Endothelial cell of umbilical vein (primary cell): ENCODE measurements around the gene BCAN. TPM values are rescaled to one million over a fixed set of nuclear protein-coding genes. Genes with fewer than 3 reads are reported as not detected.

Source experiments
- BruUV-seq: library from RNA; stranded (reverse); fragments of 400-500 nt; replicated peaks from 2 replicates; lab custom pipeline; 2021; lab: Mats Ljungman, UMichigan
- CTCF ChIA-PET: fragments of 300-600, 350-600 bp; sonication (Branson Sonifier 250); formaldehyde crosslinking; loops from one replicate; lab custom pipeline; 2021; ENCODE audit warnings: antibody characterized with exemption, inconsistent platforms; lab: Charles Lee
- POLR2A ChIA-PET: fragments of 300-600, 350-600 bp; sonication (Branson Sonifier 250); formaldehyde crosslinking; loops from one replicate; lab custom pipeline; 2021; ENCODE audit warnings: antibody characterized with exemption, inconsistent platforms; lab: Charles Lee
- DNase-seq: peaks from one replicate; pipeline ENCODE4 v3.0.0-alpha.2; 2011; ENCODE audit warnings: low read depth, low spot score
- FAIRE-seq: peaks from 2 replicates; lab custom pipeline; 2011; peaks lifted over from hg19 to GRCh38; lab: Jason Lieb, UNC
- H2AFZ ChIP-seq: 2 replicates; pipeline ENCODE4 v1.6.0; 2012; ENCODE audit warnings: low read depth, low read length, control low read depth, inconsistent platforms
- H3K27ac ChIP-seq: 2 replicates; pipeline ENCODE4 v1.5.1; 2011; ENCODE audit warnings: low read depth, mild to moderate bottlenecking, control low read depth, low read length, moderate library complexity; ENCODE audit not compliant: insufficient read depth
- H3K27me3 ChIP-seq, 2 experiments: 2 replicates each; pipeline versions ENCODE4 v1.6.0 to v1.6.1; 2011; ENCODE audit warnings: low read length in 2 of 2, mixed read lengths in 1 of 2; ENCODE audit not compliant: control insufficient read depth in 2 of 2, insufficient read depth in 2 of 2
- H3K36me3 ChIP-seq, 2 experiments: 2 replicates in 1 of 2; 3 replicates in 1 of 2; pipeline ENCODE4 v1.5.1; 2011; ENCODE audit warnings: low read length in 2 of 2, mild to moderate bottlenecking in 1 of 2, moderate library complexity in 1 of 2; ENCODE audit not compliant: control insufficient read depth in 2 of 2, insufficient read depth in 2 of 2; ENCODE audit errors: extremely low read depth in 1 of 2
- H3K4me1 ChIP-seq: 3 replicates; pipeline ENCODE4 v1.5.1; 2011; ENCODE audit warnings: mild to moderate bottlenecking, low read length; ENCODE audit not compliant: control insufficient read depth, insufficient read depth; ENCODE audit errors: extremely low read depth
- H3K4me2 ChIP-seq: 2 replicates; pipeline ENCODE4 v1.6.1; 2011; ENCODE audit warnings: low read length, control low read depth, mixed read lengths; ENCODE audit not compliant: insufficient read depth
- H3K4me3 ChIP-seq, 3 experiments: fragments of 200-600 bp in 1 of 3; sonication (generic), shearing (Covaris generic) in 1 of 3; replicated peaks in 1 of 3; 2 replicates each; pipeline ENCODE4 v1.5.1; 2011 to 2016; ENCODE audit warnings: control low read depth in 3 of 3, low read length in 3 of 3, mild to moderate bottlenecking in 2 of 3, inconsistent platforms in 1 of 3, low read depth in 1 of 3, moderate library complexity in 1 of 3; ENCODE audit not compliant: insufficient read depth in 1 of 3
- H3K79me2 ChIP-seq: 2 replicates; pipeline ENCODE4 v1.6.0; 2012; ENCODE audit warnings: low read length, inconsistent platforms; ENCODE audit not compliant: control insufficient read depth, insufficient read depth
- H3K9ac ChIP-seq: replicated peaks from 2 replicates; pipeline ENCODE3; 2011; ENCODE audit warnings: low read length, control low read depth; ENCODE audit not compliant: insufficient read depth; ENCODE audit errors: extremely low read depth
- H3K9me1 ChIP-seq: replicated peaks from 3 replicates; pipeline ENCODE4 v1.6.0; 2011; ENCODE audit warnings: mild to moderate bottlenecking, low read length; ENCODE audit not compliant: control insufficient read depth, insufficient read depth; ENCODE audit errors: extremely low read depth
- H3K9me3 ChIP-seq: replicated peaks from 2 replicates; pipeline ENCODE4 v1.5.1; 2012; ENCODE audit warnings: low read length, inconsistent platforms; ENCODE audit not compliant: control insufficient read depth, insufficient read depth
- H4K20me1 ChIP-seq: replicated peaks from 2 replicates; pipeline ENCODE3; 2011; ENCODE audit warnings: mild to moderate bottlenecking, low read length; ENCODE audit not compliant: control insufficient read depth, insufficient read depth; ENCODE audit errors: extremely low read depth
- CTCF ChIP-seq, 2 donors: IDR thresholded peaks; 1 replicate in 1 of 2; 2 replicates in 1 of 2; pipeline ENCODE4 v1.5.1; 2011; ENCODE audit warnings: low read length in 2 of 2, mild to moderate bottlenecking in 2 of 2, moderate library complexity in 2 of 2, control low read depth in 1 of 2, inconsistent platforms in 1 of 2, low read depth in 1 of 2; ENCODE audit not compliant: insufficient read depth in 1 of 2; ENCODE audit errors: extremely low read depth in 1 of 2
- FOS ChIP-seq: IDR thresholded peaks from 2 replicates; pipeline ENCODE4 v1.6.1; 2011; ENCODE audit warnings: mild to moderate bottlenecking, low read length, moderate library complexity, borderline replicate concordance; ENCODE audit not compliant: insufficient read depth
- GATA2 ChIP-seq: IDR thresholded peaks from 2 replicates; pipeline ENCODE4 v1.7.0; 2011; ENCODE audit warnings: low read depth, mild to moderate bottlenecking, moderate library complexity, mixed read lengths, low read length; ENCODE audit not compliant: insufficient read length, insufficient read depth
- JUN ChIP-seq: IDR thresholded peaks from 2 replicates; pipeline ENCODE4 v1.6.1; 2011; ENCODE audit warnings: borderline replicate concordance, low read depth; ENCODE audit not compliant: insufficient read length, insufficient read depth
- MAX ChIP-seq: IDR thresholded peaks from 2 replicates; pipeline ENCODE4 v1.6.1; 2011; ENCODE audit not compliant: insufficient read depth, insufficient read length
- MYC ChIP-seq: IDR thresholded peaks from one replicate; pipeline ENCODE4 v1.6.1; 2011; ENCODE audit warnings: mild to moderate bottlenecking, low read depth, low read length
- dilution Hi-C: fragments of 300-500 bp; cut with MboI; formaldehyde crosslinking; loops from one replicate; pipeline ENCODE4 v1.15.0; 2019; ENCODE audit warnings: low sequenced_read_pairs; ENCODE audit not compliant: extremely low pct_ligation_motif_present
- intact Hi-C: fragments of 100-400 bp; cut with micrococcal nuclease; formaldehyde crosslinking; loops from one replicate; pipeline ENCODE4 v1.10.0; 2022
- polyA plus RNA-seq, 4 experiments: library from polyadenylated mRNA; depleted of rRNA in 3 of 4; stranded (reverse) in 3 of 4; unstranded in 1 of 4; fragments of >200 nt; gene quantifications; 2 replicates each; pipeline versions ENCODE4 v1.2.1 to v1.2.3, GENCODE V29; 2011 to 2012; ENCODE audit warnings: missing spikeins in 1 of 4
- total RNA-seq: library from RNA; stranded (reverse); gene quantifications from 2 replicates; pipeline ENCODE4 v1.2.3, GENCODE V29; 2021

BCAN gene
- total and polyA plus RNA-seq, 2 donors (not counting 3 experiments of a cell fraction or from before 2014, with no cell fraction given) = 0.15 TPM; not detected in 1

- no peak overlapping the region for H3K9ac ChIP-seq
- no peak overlapping the region for H2AFZ ChIP-seq
- no peaks in the 10 kb centered on the region for H4K20me1 ChIP-seq
- H3K27me3 ChIP-seq = peaks cover 4 to 6% of the 10 kb centered on the region in 2 experiments
- H3K4me1 ChIP-seq = no peaks in the 10 kb centered on the region
- no peaks in the 10 kb centered on the region for H3K36me3 ChIP-seq
- H3K9me1 ChIP-seq = no peaks in the 10 kb centered on the region
- no peaks in the 10 kb centered on the region for H3K9me3 ChIP-seq
- ChIA-PET CTCF (interaction anchor here (2.5 to 16.7 kb wide), 3 partner anchors 8 to 28 kb away, joined by 13 to 453 read pairs (median 453); partner anchors contain the start of gene CRABP2), POLR2A (no interaction called here)
- no peak overlapping the region for H3K4me3 ChIP-seq
- no peak for DNase-seq
- dilution Hi-C loops (no loop called here), intact Hi-C loops (no loop called here)
- FAIRE-seq = no peak
- no peak overlapping the region for H3K27ac ChIP-seq
- TF ChIP-seq CTCF (IDR thresholded peaks at IDR 0.05; ENCODE audit: extremely low read depth in 1 of 2, insufficient read depth in 1 of 2, low read depth in 1 of 2, low read length in 2 of 2) (no peak), MAX (no peak), MYC (no peak), FOS (no peak), GATA2 (no peak), JUN (no peak)
- no peaks in the 10 kb centered on the region for H3K79me2 ChIP-seq
- H3K4me2 ChIP-seq = no peak overlapping the region
- BruUV-seq = no TSS peak
Measured at GRCh38 chr1:156697481-156697880, 55.6 kb downstream of the BCAN start.
